ENCODE measurements around the gene OLA1. TPM values are rescaled to one million over a fixed set of nuclear protein-coding genes. Genes with fewer than 3 reads are reported as not detected.

OLA1 gene
- polyA plus RNA-seq, 1 donor from 2014 or later: 134 TPM

- Histone ChIP-seq H3F3A (ENCODE audit: insufficient read depth, low read length, poor library complexity, severe bottlenecking) (peaks cover 3% of the 10 kb centered on the region), H3K36me3 (ENCODE audit: insufficient read depth, low read length) (no peaks in the 10 kb centered on the region), H3K27me3 (ENCODE audit: insufficient read depth, low read depth, low read length) (no peaks in the 10 kb centered on the region), H3K9me2 (ENCODE audit: insufficient read depth, low read length) (no peaks in the 10 kb centered on the region), H3K4me2 (ENCODE audit: low read length) (no peak overlapping the region), H4K20me1 (ENCODE audit: insufficient read depth) (no peaks in the 10 kb centered on the region), H3K9me3 (ENCODE audit: low read length) (no peaks in the 10 kb centered on the region), H3K79me2 (replicated peaks; ENCODE audit: insufficient read depth, low read length) (peaks cover 3% of the 10 kb centered on the region), H3K27ac (ENCODE audit: low read length) (peak overlapping the region; percentile 30), H3K9ac (ENCODE audit: low read length) (no peak overlapping the region), H2AFZ (ENCODE audit: low read depth, low read length) (no peak overlapping the region), H3K4me3 (ENCODE audit: low read length) (peak overlapping the region; percentile 25)
- TF ChIP-seq RAD21 (conservative IDR thresholded peaks at IDR 0.05) (no peak), CTCF (IDR thresholded peaks at IDR 0.05; ENCODE audit: poor library complexity, severe bottlenecking) (no peak), MXI1 (conservative IDR thresholded peaks at IDR 0.05; ENCODE audit: poor library complexity, severe bottlenecking) (no peak), SMC3 (conservative IDR thresholded peaks at IDR 0.05; ENCODE audit: poor library complexity) (no peak), TAF1 (IDR thresholded peaks at IDR 0.05; ENCODE audit: low read depth) (no peak), EP300 (conservative IDR thresholded peaks at IDR 0.05; ENCODE audit: poor library complexity, severe bottlenecking) (no peak), EZH2 (IDR thresholded peaks at IDR 0.05; ENCODE audit: borderline replicate concordance, insufficient read depth, low read length, poor library complexity, severe bottlenecking) (no peak), POLR2AphosphoS5 (IDR thresholded peaks at IDR 0.05) (no peak), REST (IDR thresholded peaks at IDR 0.05; ENCODE audit: borderline replicate concordance) (no peak)
Measured at GRCh38 chr2:174124181-174124580, 124.2 kb downstream of the OLA1 start.

- Histone ChIP-seq H3K36me3 (ENCODE audit: insufficient read depth, low read length) (no peaks in the 10 kb centered on the region), H3K4me3 (ENCODE audit: low read length) (no peak overlapping the region), H3K4me2 (ENCODE audit: low read length) (no peak overlapping the region), H3K27ac (ENCODE audit: low read length) (no peak overlapping the region), H3K27me3 (ENCODE audit: insufficient read depth, low read depth, low read length) (no peaks in the 10 kb centered on the region), H4K20me1 (ENCODE audit: insufficient read depth) (no peaks in the 10 kb centered on the region), H3K79me2 (replicated peaks; ENCODE audit: insufficient read depth, low read length) (no peaks in the 10 kb centered on the region), H3K9me2 (ENCODE audit: insufficient read depth, low read length) (no peaks in the 10 kb centered on the region), H3K9ac (ENCODE audit: low read length) (no peak overlapping the region), H2AFZ (ENCODE audit: low read depth, low read length) (no peak overlapping the region), H3K9me3 (ENCODE audit: low read length) (no peaks in the 10 kb centered on the region), H3F3A (ENCODE audit: insufficient read depth, low read length, poor library complexity, severe bottlenecking) (peaks cover 3% of the 10 kb centered on the region)
- no peak for TF ChIP-seq SMC3 (conservative IDR thresholded peaks at IDR 0.05; ENCODE audit: poor library complexity)
- TF ChIP-seq EZH2 (IDR thresholded peaks at IDR 0.05; ENCODE audit: borderline replicate concordance, insufficient read depth, low read length, poor library complexity, severe bottlenecking): no peak
- TF ChIP-seq POLR2AphosphoS5 (IDR thresholded peaks at IDR 0.05): no peak
- TF ChIP-seq TAF1 (IDR thresholded peaks at IDR 0.05; ENCODE audit: low read depth): no peak
- TF ChIP-seq EP300 (conservative IDR thresholded peaks at IDR 0.05; ENCODE audit: poor library complexity, severe bottlenecking): no peak
- TF ChIP-seq REST (IDR thresholded peaks at IDR 0.05; ENCODE audit: borderline replicate concordance): no peak
- no peak for TF ChIP-seq RAD21 (conservative IDR thresholded peaks at IDR 0.05)
- no peak for TF ChIP-seq MXI1 (conservative IDR thresholded peaks at IDR 0.05; ENCODE audit: poor library complexity, severe bottlenecking)
- no peak for TF ChIP-seq CTCF (IDR thresholded peaks at IDR 0.05; ENCODE audit: poor library complexity, severe bottlenecking)
Measured at GRCh38 chr2:174122185-174122584, 126.1 kb downstream of the OLA1 start.
